Measurements from ENCODE around the gene PANX2.

- no peak for TF ChIP-seq POLR2A (IDR thresholded peaks at IDR 0.05; ENCODE audit: low read length)
- no peak for TF ChIP-seq GATA1 (IDR thresholded peaks at IDR 0.05; ENCODE audit: low read depth, low read length)
These were observed 12.7 kb upstream of the PANX2 start for GRCh38 chr22:50157709-50158375.

Measured in erythroblast (primary cell).